Uterus (tissue), 4 donors: ENCODE measurements around the gene STAM2. TPM values are rescaled to one million over a fixed set of nuclear protein-coding genes. Genes with fewer than 3 reads are reported as not detected.

Experiments used
- DNase-seq, 2 donors: peaks; one replicate each; pipeline ENCODE4 v3.0.0-alpha.2; 2019 to 2020
- H3K27ac ChIP-seq, 2 donors: fragments of 200-600 bp; sonication (generic); 1 replicate in 1 of 2; 2 replicates in 1 of 2; pipeline ENCODE4 v1.5.1; 2016 to 2018
- H3K27me3 ChIP-seq, 2 donors: fragments of 200-600 bp; sonication (generic); one replicate each; pipeline ENCODE4 v1.5.1; 2018 to 2019; ENCODE audit warnings: control low read depth in 1 of 2
- H3K36me3 ChIP-seq, 2 donors: fragments of 200-600 bp; sonication (generic); one replicate each; pipeline ENCODE4 v1.5.1; 2019; ENCODE audit warnings: control low read depth in 1 of 2
- H3K4me1 ChIP-seq, 2 donors: fragments of 200-600 bp; sonication (generic); one replicate each; pipeline ENCODE4 v1.5.1; 2018 to 2019; ENCODE audit warnings: control low read depth in 1 of 2
- H3K4me3 ChIP-seq, 2 donors: fragments of 200-600 bp; sonication (generic); 1 replicate in 1 of 2; 2 replicates in 1 of 2; pipeline ENCODE4 v1.5.1; 2018 to 2019; ENCODE audit warnings: mild to moderate bottlenecking in 1 of 2
- H3K9me3 ChIP-seq, 2 donors: fragments of 200-600 bp; sonication (generic); one replicate each; pipeline ENCODE4 v1.5.1; 2019; ENCODE audit warnings: control low read depth in 1 of 2
- CTCF ChIP-seq, 4 experiments: fragments of 200-600 bp in 2 of 4; fragments of 450-650 bp in 2 of 4; sonication (generic) in 2 of 4; IDR thresholded peaks; one replicate each; pipeline ENCODE4 v1.5.1; 2016 to 2019; ENCODE audit warnings: antibody characterized with exemption in 4 of 4, mild to moderate bottlenecking in 2 of 4, moderate library complexity in 1 of 4
- POLR2A ChIP-seq, 2 donors: fragments of 450-650 bp; IDR thresholded peaks; one replicate each; pipeline ENCODE4 v1.6.1; 2016; ENCODE audit warnings: antibody characterized with exemption in 2 of 2, mild to moderate bottlenecking in 1 of 2, moderate library complexity in 1 of 2
- intact Hi-C: fragments of 100-400 bp; cut with DNase I; formaldehyde crosslinking; loops from one replicate; pipeline ENCODE4 v1.15.1; 2023; ENCODE audit warnings: low total_unique reads
- total RNA-seq, 4 donors: library from RNA; depleted of rRNA in 3 of 4; stranded (reverse); fragments of >200 nt in 3 of 4; gene quantifications; one replicate each; pipeline versions ENCODE4 v1.1.0 to v1.2.4, GENCODE V29; 2014 to 2023
- donor health status: DM: yes; HTN: yes; CAD: no.

Gene STAM2
- total RNA-seq, 4 donors from 2014 or later: 30.0 to 83.0 (median 55.4) TPM

GRCh38 chr2:152106464-152106863, 69.1 kb downstream of the STAM2 start:
- no peak overlapping the region for H3K27ac ChIP-seq
- no peak for TF ChIP-seq CTCF (IDR thresholded peaks at IDR 0.05)
- no peak for TF ChIP-seq POLR2A (IDR thresholded peaks at IDR 0.05)
- DNase-seq: no peak
- H3K36me3 ChIP-seq: no peaks in the 10 kb centered on the region
- no peaks in the 10 kb centered on the region for H3K4me1 ChIP-seq
- no peaks in the 10 kb centered on the region for H3K27me3 ChIP-seq
- intact Hi-C loops: no loop called here
- H3K9me3 ChIP-seq: no peaks in the 10 kb centered on the region
- no peak overlapping the region for H3K4me3 ChIP-seq

- no peaks in the 10 kb centered on the region for H3K36me3 ChIP-seq
- no peak overlapping the region for H3K27ac ChIP-seq
- no peak overlapping the region for H3K4me3 ChIP-seq
- intact Hi-C loops: no loop called here
- no peak for TF ChIP-seq CTCF (IDR thresholded peaks at IDR 0.05)
- no peak for TF ChIP-seq POLR2A (IDR thresholded peaks at IDR 0.05)
- no peaks in the 10 kb centered on the region for H3K9me3 ChIP-seq
- no peaks in the 10 kb centered on the region for H3K4me1 ChIP-seq
- DNase-seq: no peak
- peaks cover 0 to 3% of the 10 kb centered on the region in 2 donors for H3K27me3 ChIP-seq
Measured at GRCh38 chr2:152103271-152103670, 72.3 kb downstream of the STAM2 start.

- no peak overlapping the region for H3K4me3 ChIP-seq
- intact Hi-C loops: no loop called here
- H3K36me3 ChIP-seq: no peaks in the 10 kb centered on the region
- H3K4me1 ChIP-seq: no peaks in the 10 kb centered on the region
- TF ChIP-seq POLR2A (IDR thresholded peaks at IDR 0.05) (no peak), CTCF (IDR thresholded peaks at IDR 0.05) (no peak)
- H3K9me3 ChIP-seq: no peaks in the 10 kb centered on the region
- peaks cover 0 to 3% of the 10 kb centered on the region in 2 donors for H3K27me3 ChIP-seq
- H3K27ac ChIP-seq: no peak overlapping the region
- no peak for DNase-seq
Measured at GRCh38 chr2:152100961-152101360, 74.6 kb downstream of the STAM2 start.

- no peaks in the 10 kb centered on the region for H3K9me3 ChIP-seq
- intact Hi-C loops: no loop called here
- no peak for TF ChIP-seq POLR2A (IDR thresholded peaks at IDR 0.05)
- TF ChIP-seq CTCF (IDR thresholded peaks at IDR 0.05): no peak
- no peak overlapping the region for H3K27ac ChIP-seq
- H3K27me3 ChIP-seq: peaks cover 0 to 3% of the 10 kb centered on the region in 2 donors
- H3K4me3 ChIP-seq: peak overlapping the region; percentile 50 to 56
- H3K36me3 ChIP-seq: no peaks in the 10 kb centered on the region
- no peak for DNase-seq
- no peaks in the 10 kb centered on the region for H3K4me1 ChIP-seq
Measured at GRCh38 chr2:152099367-152100050, 76.1 kb downstream of the STAM2 start.

- Histone ChIP-seq H3K9me3 (no peaks in the 10 kb centered on the region), H3K4me1 (no peaks in the 10 kb centered on the region), H3K27ac (peak within 1 kb of the TSS; percentile 33 to 64), H3K36me3 (no peaks in the 10 kb centered on the region), H3K4me3 (peak within 1 kb of the TSS; percentile 50 to 56), H3K27me3 (peaks cover 0 to 3% of the 10 kb centered on the region in 2 donors)
- peak in 1 of 2 donors; percentile 18 for DNase-seq
- intact Hi-C loops: no loop called here
- TF ChIP-seq POLR2A (IDR thresholded peaks at IDR 0.05) (no peak), CTCF (IDR thresholded peaks at IDR 0.05) (no peak)
Measured at GRCh38 chr2:152098496-152099366, 76.8 kb downstream of the STAM2 start, which contains the start of gene CACNB4. TSS of gene CACNB4 (minus strand) at chr2:152099044.
